HG02943 (cell line): Measurements from ENCODE around the gene KIR3DL1.
"Not testable (repeated sequence)": the region's sequence is repeated elsewhere in the genome, so short reads cannot be mapped to it uniquely, and the experiment has no call there.

ENCODE experiments used
- ATAC-seq: cut with Tn5 transposase; IDR thresholded peaks from one replicate; pipeline ENCODE4 v1.9.1; 2021; ENCODE audit warnings: mild to moderate bottlenecking, low read depth, moderate library complexity; ENCODE audit not compliant: unreplicated experiment

The KIR3DL1 gene

GRCh38 chr19:54806516-54806838 lies 9.8 kb upstream of the KIR3DL1 start:
- ATAC-seq: no peak

- ATAC-seq: not testable (repeated sequence)
These were observed 1.7 kb upstream of the KIR3DL1 start for GRCh38 chr19:54814571-54814970.

GRCh38 chr19:54817670-54818536 lies 1.6 kb downstream of the KIR3DL1 start:
- ATAC-seq: no peak

GRCh38 chr19:54824416-54824815 lies 8.1 kb downstream of the KIR3DL1 start:
- not testable (repeated sequence) for ATAC-seq

- not testable (repeated sequence) for ATAC-seq
These were observed 9.1 kb downstream of the KIR3DL1 start for GRCh38 chr19:54825326-54825725.

GRCh38 chr19:54828064-54828463 lies 11.8 kb downstream of the KIR3DL1 start:
- ATAC-seq: not testable (repeated sequence)

GRCh38 chr19:54832496-54832895 lies 16.2 kb downstream of the KIR3DL1 start, which contains the start of gene KIR2DS4:
KIR2DS4 (plus strand) TSS chr19:54832676.
- ATAC-seq: not testable (repeated sequence)

GRCh38 chr19:54835126-54835525 lies 18.9 kb downstream of the KIR3DL1 start:
- ATAC-seq: not testable (repeated sequence)

GRCh38 chr19:54837522-54837921 lies 21.3 kb downstream of the KIR3DL1 start:
- not testable (repeated sequence) for ATAC-seq

GRCh38 chr19:54843171-54843570 lies 26.9 kb downstream of the KIR3DL1 start:
- ATAC-seq: not testable (repeated sequence)

GRCh38 chr19:54850061-54850640 lies 33.9 kb downstream of the KIR3DL1 start, which contains the start of gene KIR3DL2:
KIR3DL2 (plus strand) TSS chr19:54850443; CDS start chr19:54850476, 33 bp downstream.
- ATAC-seq: not testable (repeated sequence)

- no peak for ATAC-seq
These were observed 34.7 kb downstream of the KIR3DL1 start for GRCh38 chr19:54850930-54851329.

- ATAC-seq: no peak
These were observed 35.1 kb downstream of the KIR3DL1 start for GRCh38 chr19:54851353-54851752.

- not testable (repeated sequence) for ATAC-seq
These were observed 39.0 kb downstream of the KIR3DL1 start for GRCh38 chr19:54855241-54855640.

GRCh38 chr19:54858476-54858875 lies 42.2 kb downstream of the KIR3DL1 start:
- ATAC-seq: not testable (repeated sequence)

GRCh38 chr19:54859421-54859820 lies 43.2 kb downstream of the KIR3DL1 start:
- ATAC-seq: not testable (repeated sequence)

- ATAC-seq: not testable (repeated sequence)
These were observed 47.2 kb downstream of the KIR3DL1 start for GRCh38 chr19:54863459-54863858.

- no peak for ATAC-seq
These were observed 55.4 kb downstream of the KIR3DL1 start for GRCh38 chr19:54871696-54872095.

- ATAC-seq: no peak
These were observed 57.7 kb downstream of the KIR3DL1 start, which contains the start of gene FCAR for GRCh38 chr19:54873990-54874389. FCAR (plus strand) TSS chr19:54874235; CDS start chr19:54874290, 55 bp downstream.

- no peak for ATAC-seq
These were observed 59.2 kb downstream of the KIR3DL1 start for GRCh38 chr19:54875506-54875905.

GRCh38 chr19:54877471-54877870 lies 61.2 kb downstream of the KIR3DL1 start:
- ATAC-seq: no peak
